SK-N-SH (cell line): Measurements from ENCODE around the gene ANO10. TPM values are rescaled to one million over a fixed set of nuclear protein-coding genes. Genes with fewer than 3 reads are reported as not detected.
"Not testable (repeated sequence)": the region's sequence is repeated elsewhere in the genome, so short reads cannot be mapped to it uniquely, and the experiment has no call there.

Experiments
- CTCF ChIA-PET: fragments of 300-600, 350-600 bp; formaldehyde crosslinking; extraction: SDS; loops from one replicate; lab custom pipeline; 2021; lab: Yijun Ruan, JAX
- POLR2A ChIA-PET: fragments of 350-600 bp; sonication (Branson Sonifier 250); formaldehyde crosslinking; extraction: SDS; loops from one replicate; lab custom pipeline; 2020; ENCODE audit warnings: antibody characterized with exemption, inconsistent platforms; lab: Yijun Ruan, JAX
- DNase-seq: peaks from one replicate; pipeline ENCODE4 v3.0.0; 2012
- H2AFZ ChIP-seq: fragments of 200-600 bp; sonication (generic); 2 replicates; pipeline ENCODE4 v1.8.1; 2016; ENCODE audit warnings: antibody characterized with exemption, mild to moderate bottlenecking, low read depth
- H3F3A ChIP-seq: fragments of 200-600 bp; sonication (generic); replicated peaks from 2 replicates; pipeline ENCODE3; 2016; ENCODE audit warnings: antibody characterized with exemption, mild to moderate bottlenecking; ENCODE audit not compliant: insufficient read depth
- H3K27ac ChIP-seq, 2 experiments: fragments of 200-500 bp in 1 of 2; fragments of 200-600 bp in 1 of 2; sonication (Bioruptor generic) in 1 of 2; sonication (generic), shearing (Covaris generic) in 1 of 2; 2 replicates each; pipeline versions ENCODE4 v1.5.1 to v1.6.1; 2014 to 2016; ENCODE audit warnings: low read depth in 2 of 2, inconsistent platforms in 1 of 2, low read length in 1 of 2, mild to moderate bottlenecking in 1 of 2, mixed read lengths in 1 of 2
- H3K27me3 ChIP-seq: fragments of 200-600 bp; sonication (generic), shearing (Covaris generic); 2 replicates; pipeline ENCODE4 v1.6.1; 2016; ENCODE audit warnings: mixed run types; ENCODE audit not compliant: insufficient read depth
- H3K36me3 ChIP-seq, 2 experiments: fragments of 200-500 bp in 1 of 2; fragments of 200-600 bp in 1 of 2; sonication (Bioruptor generic) in 1 of 2; sonication (generic) in 1 of 2; replicated peaks in 1 of 2; 2 replicates each; pipeline versions ENCODE3 to v1.5.1; 2014 to 2016; ENCODE audit warnings: low read length in 1 of 2, mild to moderate bottlenecking in 1 of 2; ENCODE audit not compliant: insufficient read depth in 2 of 2, control insufficient read depth in 1 of 2
- H3K4me1 ChIP-seq, 2 experiments: fragments of 200-500 bp in 1 of 2; fragments of 200-600 bp in 1 of 2; sonication (Bioruptor generic) in 1 of 2; sonication (generic), shearing (Covaris generic) in 1 of 2; 2 replicates each; pipeline versions ENCODE4 v1.5.1 to v1.6.1; 2014 to 2016; ENCODE audit warnings: low read depth in 1 of 2, low read length in 1 of 2, mixed run types in 1 of 2; ENCODE audit not compliant: insufficient read depth in 2 of 2, control insufficient read depth in 1 of 2
- H3K4me2 ChIP-seq: fragments of 200-600 bp; sonication (generic), shearing (Covaris generic); 2 replicates; pipeline ENCODE4 v1.6.1; 2017; ENCODE audit warnings: mixed run types
- H3K4me3 ChIP-seq, 2 experiments: fragments of 200-500 bp in 1 of 2; fragments of 200-600 bp in 1 of 2; sonication (Bioruptor generic) in 1 of 2; sonication (generic), shearing (Covaris generic) in 1 of 2; 2 replicates each; pipeline versions ENCODE4 v1.5.1 to v1.8.1; 2014 to 2016; ENCODE audit warnings: low read depth in 2 of 2, inconsistent platforms in 1 of 2, low read length in 1 of 2, mild to moderate bottlenecking in 1 of 2, mixed read lengths in 1 of 2, moderate library complexity in 1 of 2
- H3K79me2 ChIP-seq: fragments of 200-600 bp; sonication (generic); 2 replicates; pipeline ENCODE4 v1.8.1; 2017; ENCODE audit warnings: mild to moderate bottlenecking; ENCODE audit not compliant: insufficient read depth
- H3K9ac ChIP-seq: fragments of 200-600 bp; sonication (generic); 2 replicates; pipeline ENCODE4 v1.6.1; 2017; ENCODE audit warnings: mixed run types
- H3K9me2 ChIP-seq: fragments of 200-600 bp; sonication (generic); 2 replicates; pipeline ENCODE4 v1.6.1; 2017; ENCODE audit warnings: mixed run types
- H3K9me3 ChIP-seq: fragments of 200-600 bp; sonication (generic); 2 replicates; pipeline ENCODE4 v1.6.1; 2017; ENCODE audit warnings: mixed run types, mild to moderate bottlenecking, moderate library complexity
- H4K20me1 ChIP-seq: fragments of 200-600 bp; sonication (generic); 2 replicates; pipeline ENCODE4 v1.6.1; 2017; ENCODE audit warnings: mild to moderate bottlenecking, mixed run types; ENCODE audit not compliant: insufficient read depth
- EP300 ChIP-seq, 2 experiments: IDR thresholded peaks; 2 replicates each; pipeline versions ENCODE4 v1.4.0 to v1.6.1; 2012; ENCODE audit warnings: borderline replicate concordance in 1 of 2, low read depth in 1 of 2, low read length in 1 of 2
- FOXM1 ChIP-seq: IDR thresholded peaks from 2 replicates; pipeline ENCODE4 v1.4.0; 2012; ENCODE audit warnings: low read depth, mild to moderate bottlenecking
- POLR2AphosphoS5 ChIP-seq: IDR thresholded peaks from 2 replicates; pipeline ENCODE4 v1.6.1; 2012; ENCODE audit warnings: low read depth, low read length
- RFX5 ChIP-seq: IDR thresholded peaks from 2 replicates; pipeline ENCODE4 v1.6.1; 2012; ENCODE audit warnings: mild to moderate bottlenecking, improper control_type of control experiment, low read length
- RXRA ChIP-seq: IDR thresholded peaks from 2 replicates; pipeline ENCODE4 v1.4.0; 2012; ENCODE audit warnings: low read depth, mild to moderate bottlenecking, borderline replicate concordance
- WGBS: methylation state at CpG from one replicate; pipeline ENCODE4 v1.1.6; 2017; ENCODE audit warnings: low lambda C conversion rate; 5-methylcytosine and 5-hydroxymethylcytosine counted together
- polyA plus RNA-seq, 3 experiments: library from polyadenylated mRNA; depleted of rRNA; stranded (reverse); fragments of >200 nt; gene quantifications; 2 replicates each; pipeline ENCODE4 v1.2.3, GENCODE V29; 2012
- TF ChIP-seq, protein P1 (sequence below): fragments of 200-600 bp; sonication (generic); IDR thresholded peaks from 2 replicates; pipeline ENCODE4 v1.6.1; 2017; ENCODE audit warnings: antibody characterized with exemption, mild to moderate bottlenecking, moderate library complexity
- TF ChIP-seq, protein P2 (sequence below): IDR thresholded peaks from 2 replicates; pipeline ENCODE4 v1.4.0; 2012; ENCODE audit warnings: low read depth, borderline replicate concordance

The ANO10 gene
- polyA plus RNA-seq, 1 of the 3 experiments (the other 2 are of a cell fraction), result 16.8 TPM

DNA sequence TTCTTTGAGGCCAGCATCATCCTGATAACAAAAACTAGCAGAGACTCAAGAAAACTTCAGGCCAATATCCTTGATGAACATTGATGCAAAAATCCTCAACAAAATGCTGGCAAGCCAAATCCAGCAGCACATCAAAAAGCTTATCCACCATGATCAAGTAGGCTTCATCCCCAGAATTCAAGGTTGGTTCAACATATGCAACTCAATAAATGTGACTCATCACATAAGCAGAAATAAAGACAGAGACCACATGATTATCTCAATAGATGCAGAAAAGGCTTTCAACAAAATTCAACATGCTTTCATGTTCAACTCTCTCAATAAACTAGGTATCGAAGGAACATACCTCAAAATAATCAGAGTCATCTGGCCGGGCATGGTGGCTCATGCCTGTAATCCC is 265.8 kb downstream of the ANO10 start:
- DNase-seq, H3F3A ChIP-seq, POLR2A ChIA-PET, H2AFZ ChIP-seq, CTCF ChIA-PET, H3K4me3 ChIP-seq, H3K27ac ChIP-seq, H3K9me2 ChIP-seq, H3K4me1 ChIP-seq, H4K20me1 ChIP-seq, H3K79me2 ChIP-seq, H3K27me3 ChIP-seq, H3K4me2 ChIP-seq, H3K9ac ChIP-seq: not testable (repeated sequence)
- WGBS, result 84% methylated on average over 2 of the region's 2 CpGs
- H3K36me3 ChIP-seq, result peaks cover 3 to 14% of the 10 kb centered on the region in 2 experiments
- peaks cover 13% of the 10 kb centered on the region; the same call in 1 of the 2 replicates for H3K9me3 ChIP-seq

GRCh38 chr3:43353923-43354670 is 267.7 kb downstream of the ANO10 start:
- TF ChIP-seq RXRA, result no peak
- no peak for TF ChIP-seq POLR2AphosphoS5
- TF ChIP-seq, protein P1, sequence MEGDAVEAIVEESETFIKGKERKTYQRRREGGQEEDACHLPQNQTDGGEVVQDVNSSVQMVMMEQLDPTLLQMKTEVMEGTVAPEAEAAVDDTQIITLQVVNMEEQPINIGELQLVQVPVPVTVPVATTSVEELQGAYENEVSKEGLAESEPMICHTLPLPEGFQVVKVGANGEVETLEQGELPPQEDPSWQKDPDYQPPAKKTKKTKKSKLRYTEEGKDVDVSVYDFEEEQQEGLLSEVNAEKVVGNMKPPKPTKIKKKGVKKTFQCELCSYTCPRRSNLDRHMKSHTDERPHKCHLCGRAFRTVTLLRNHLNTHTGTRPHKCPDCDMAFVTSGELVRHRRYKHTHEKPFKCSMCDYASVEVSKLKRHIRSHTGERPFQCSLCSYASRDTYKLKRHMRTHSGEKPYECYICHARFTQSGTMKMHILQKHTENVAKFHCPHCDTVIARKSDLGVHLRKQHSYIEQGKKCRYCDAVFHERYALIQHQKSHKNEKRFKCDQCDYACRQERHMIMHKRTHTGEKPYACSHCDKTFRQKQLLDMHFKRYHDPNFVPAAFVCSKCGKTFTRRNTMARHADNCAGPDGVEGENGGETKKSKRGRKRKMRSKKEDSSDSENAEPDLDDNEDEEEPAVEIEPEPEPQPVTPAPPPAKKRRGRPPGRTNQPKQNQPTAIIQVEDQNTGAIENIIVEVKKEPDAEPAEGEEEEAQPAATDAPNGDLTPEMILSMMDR, result no peak
- TF ChIP-seq EP300 (IDR thresholded peaks at IDR 0.05; ENCODE audit: borderline replicate concordance in 1 of 2, low read depth in 1 of 2, low read length in 1 of 2), result no peak
- no peak for TF ChIP-seq RFX5
- TF ChIP-seq FOXM1, result no peak
- TF ChIP-seq, protein P2, sequence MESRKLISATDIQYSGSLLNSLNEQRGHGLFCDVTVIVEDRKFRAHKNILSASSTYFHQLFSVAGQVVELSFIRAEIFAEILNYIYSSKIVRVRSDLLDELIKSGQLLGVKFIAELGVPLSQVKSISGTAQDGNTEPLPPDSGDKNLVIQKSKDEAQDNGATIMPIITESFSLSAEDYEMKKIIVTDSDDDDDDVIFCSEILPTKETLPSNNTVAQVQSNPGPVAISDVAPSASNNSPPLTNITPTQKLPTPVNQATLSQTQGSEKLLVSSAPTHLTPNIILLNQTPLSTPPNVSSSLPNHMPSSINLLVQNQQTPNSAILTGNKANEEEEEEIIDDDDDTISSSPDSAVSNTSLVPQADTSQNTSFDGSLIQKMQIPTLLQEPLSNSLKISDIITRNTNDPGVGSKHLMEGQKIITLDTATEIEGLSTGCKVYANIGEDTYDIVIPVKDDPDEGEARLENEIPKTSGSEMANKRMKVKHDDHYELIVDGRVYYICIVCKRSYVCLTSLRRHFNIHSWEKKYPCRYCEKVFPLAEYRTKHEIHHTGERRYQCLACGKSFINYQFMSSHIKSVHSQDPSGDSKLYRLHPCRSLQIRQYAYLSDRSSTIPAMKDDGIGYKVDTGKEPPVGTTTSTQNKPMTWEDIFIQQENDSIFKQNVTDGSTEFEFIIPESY, result no peak
- peaks cover 13% of the 10 kb centered on the region; the same call in 1 of the 2 replicates for H3K9me3 ChIP-seq
- peaks cover 16 to 29% of the 10 kb centered on the region in 2 experiments for H3K36me3 ChIP-seq
- no peak for DNase-seq
- H3K4me1 ChIP-seq, result peaks cover 0 to 4% of the 10 kb centered on the region in 2 experiments; a peak in 2 of 4 replicates
- no peaks in the 10 kb centered on the region for H3K79me2 ChIP-seq
- no peak overlapping the region for H3K4me3 ChIP-seq
- no peak overlapping the region for H2AFZ ChIP-seq
- H3K27ac ChIP-seq, result no peak overlapping the region
- no peaks in the 10 kb centered on the region for H4K20me1 ChIP-seq
- H3K9me2 ChIP-seq, result no peaks in the 10 kb centered on the region
- WGBS, result 92% methylated on average over 4 of the region's 4 CpGs
- ChIA-PET CTCF (no interaction called here), POLR2A (no interaction called here)
- peaks cover 3% of the 10 kb centered on the region for H3F3A ChIP-seq
- H3K4me2 ChIP-seq, result no peak overlapping the region
- H3K27me3 ChIP-seq, result no peaks in the 10 kb centered on the region
- H3K9ac ChIP-seq, result no peak overlapping the region
